Measurements from ENCODE around the gene NLGN1. TPM values are rescaled to one million over a fixed set of nuclear protein-coding genes. Genes with fewer than 3 reads are reported as not detected.
"Not testable (repeated sequence)": the region's sequence is repeated elsewhere in the genome, so short reads cannot be mapped to it uniquely, and the experiment has no call there.

Gene NLGN1
- total RNA-seq, 2 donors from 2014 or later, result 0.36 to 11.7 TPM

- intact Hi-C loops (cut with DNase I), result no loop called here
- 95% methylated on average over 1 of the region's 1 CpG for WGBS
- no peak for DNase-seq (ENCODE audit: low spot score)
These were observed 191.6 kb downstream of the NLGN1 start for GRCh38 chr3:173589116-173589515.

GRCh38 chr3:173591401-173591800 is 193.9 kb downstream of the NLGN1 start:
- no peak overlapping the region for H3K4me3 ChIP-seq
- no peaks in the 10 kb centered on the region for H3K27me3 ChIP-seq (replicated peaks; ENCODE audit: insufficient read depth)
- WGBS, result 95% methylated on average over 2 of the region's 2 CpGs
- TF ChIP-seq POLR2AphosphoS5 (IDR thresholded peaks at IDR 0.05) (no peak), POLR2A (IDR thresholded peaks at IDR 0.05) (no peak), CTCF (IDR thresholded peaks at IDR 0.05) (no peak)
- no peak overlapping the region for H3K27ac ChIP-seq
- intact Hi-C loops (cut with DNase I), result no loop called here
- H3K9me3 ChIP-seq, result no peaks in the 10 kb centered on the region
- H3K4me1 ChIP-seq (replicated peaks), result no peaks in the 10 kb centered on the region
- H3K36me3 ChIP-seq, result no peaks in the 10 kb centered on the region
- no peak for DNase-seq (ENCODE audit: low spot score)

More at GRCh38 chr3:173589116-173589515, 191.6 kb downstream of the NLGN1 start:
- H3K27ac ChIP-seq, result no peak overlapping the region
- no peaks in the 10 kb centered on the region for H3K4me1 ChIP-seq (replicated peaks)
- H3K4me3 ChIP-seq, result no peak overlapping the region
- no peaks in the 10 kb centered on the region for H3K27me3 ChIP-seq (replicated peaks; ENCODE audit: insufficient read depth)
- H3K36me3 ChIP-seq, result no peaks in the 10 kb centered on the region
- H3K9me3 ChIP-seq, result no peaks in the 10 kb centered on the region
- TF ChIP-seq CTCF (IDR thresholded peaks at IDR 0.05) (no peak), POLR2AphosphoS5 (IDR thresholded peaks at IDR 0.05) (no peak), POLR2A (IDR thresholded peaks at IDR 0.05) (no peak)

GRCh38 chr3:173594881-173595280 is 197.3 kb downstream of the NLGN1 start:
- 61% methylated on average over 3 of the region's 3 CpGs for WGBS
- H3K4me1 ChIP-seq (replicated peaks); H3K36me3 ChIP-seq; H3K27ac ChIP-seq; intact Hi-C loops (cut with DNase I); H3K4me3 ChIP-seq; H3K9me3 ChIP-seq; H3K27me3 ChIP-seq (replicated peaks; ENCODE audit: insufficient read depth); DNase-seq (ENCODE audit: low spot score): not testable (repeated sequence)

GRCh38 chr3:173599673-173600072 is 202.1 kb downstream of the NLGN1 start:
- TF ChIP-seq POLR2AphosphoS5 (IDR thresholded peaks at IDR 0.05) (no peak), CTCF (IDR thresholded peaks at IDR 0.05) (no peak), POLR2A (IDR thresholded peaks at IDR 0.05) (no peak)
- Histone ChIP-seq H3K4me3 (no peak overlapping the region), H3K27ac (no peak overlapping the region), H3K27me3 (replicated peaks; ENCODE audit: insufficient read depth) (no peaks in the 10 kb centered on the region), H3K36me3 (no peaks in the 10 kb centered on the region), H3K9me3 (no peaks in the 10 kb centered on the region), H3K4me1 (replicated peaks) (no peaks in the 10 kb centered on the region)
- intact Hi-C loops (cut with DNase I), result no loop called here
- peak; percentile 10 for DNase-seq (ENCODE audit: low spot score)
- 38% methylated on average over 2 of the region's 2 CpGs for WGBS

GRCh38 chr3:173614522-173614921 is 217.0 kb downstream of the NLGN1 start:
- no peak for TF ChIP-seq POLR2A (IDR thresholded peaks at IDR 0.05)
- TF ChIP-seq CTCF (IDR thresholded peaks at IDR 0.05), result no peak
- no peak for TF ChIP-seq POLR2AphosphoS5 (IDR thresholded peaks at IDR 0.05)
- H3K4me1 ChIP-seq (replicated peaks), result no peaks in the 10 kb centered on the region
- no peaks in the 10 kb centered on the region for H3K9me3 ChIP-seq
- no peak for DNase-seq (ENCODE audit: low spot score)
- H3K27me3 ChIP-seq (replicated peaks; ENCODE audit: insufficient read depth), result no peaks in the 10 kb centered on the region
- no peak overlapping the region for H3K27ac ChIP-seq
- H3K36me3 ChIP-seq, result no peaks in the 10 kb centered on the region
- no peak overlapping the region for H3K4me3 ChIP-seq
- intact Hi-C loops (cut with DNase I), result no loop called here
